PFSK-1 (cell line): ENCODE measurements around the gene KIF3A.

Experiments used
- POLR2AphosphoS5 ChIP-seq: IDR thresholded peaks from 2 replicates; pipeline ENCODE4 v1.6.1; 2012; ENCODE audit warnings: low read depth, mild to moderate bottlenecking, control low read depth, low read length, moderate library complexity
- TAF1 ChIP-seq: IDR thresholded peaks from 2 replicates; pipeline ENCODE4 v1.6.1; 2012; ENCODE audit warnings: low read length, control low read depth, borderline replicate concordance; ENCODE audit not compliant: insufficient read depth
- TF ChIP-seq, protein P1 (sequence below), 2 experiments: IDR thresholded peaks; 2 replicates each; pipeline versions ENCODE4 v1.6.1 to v1.8.0; 2011 to 2012; ENCODE audit warnings: low read depth in 2 of 2, low read length in 2 of 2, control low read depth in 1 of 2, inconsistent platforms in 1 of 2, mild to moderate bottlenecking in 1 of 2, moderate library complexity in 1 of 2; ENCODE audit not compliant: insufficient read depth in 1 of 2

DNA sequence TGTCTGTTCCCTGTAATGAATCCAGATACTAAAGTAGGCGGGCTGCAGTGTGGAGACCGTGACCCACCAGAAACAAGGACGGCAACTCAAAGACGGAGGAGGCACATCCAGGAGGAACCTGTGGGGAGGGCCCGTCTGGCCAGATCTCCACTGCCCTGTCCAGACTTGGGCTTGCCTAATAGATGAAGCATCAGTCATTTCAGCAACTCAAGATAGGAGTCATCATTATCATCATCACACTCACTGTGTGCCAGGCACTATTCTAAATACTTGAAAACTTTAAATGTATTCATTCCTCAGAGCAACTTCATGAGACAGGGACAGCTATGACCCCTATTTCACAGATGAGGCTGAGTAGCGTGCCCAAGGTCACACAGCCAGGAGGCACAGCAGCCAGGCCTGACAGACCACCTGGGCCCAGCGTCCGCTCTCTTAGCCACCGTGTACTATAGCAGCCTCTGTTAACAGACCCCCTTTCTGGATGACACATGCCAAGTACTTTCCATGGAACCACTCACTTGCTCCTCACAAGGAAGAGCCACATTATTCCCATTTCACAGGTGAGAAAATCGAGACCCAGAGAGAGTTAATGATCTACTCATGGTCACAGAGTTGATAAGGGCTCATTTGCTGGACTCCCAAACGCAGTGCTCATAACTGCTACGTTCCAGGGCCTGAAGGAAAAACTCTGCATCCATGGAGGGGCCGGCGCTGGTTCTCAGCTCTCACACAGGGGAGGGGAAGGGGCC is 68.5 kb downstream of the KIF3A start:
- no peak for TF ChIP-seq POLR2AphosphoS5
- TF ChIP-seq, protein P1, sequence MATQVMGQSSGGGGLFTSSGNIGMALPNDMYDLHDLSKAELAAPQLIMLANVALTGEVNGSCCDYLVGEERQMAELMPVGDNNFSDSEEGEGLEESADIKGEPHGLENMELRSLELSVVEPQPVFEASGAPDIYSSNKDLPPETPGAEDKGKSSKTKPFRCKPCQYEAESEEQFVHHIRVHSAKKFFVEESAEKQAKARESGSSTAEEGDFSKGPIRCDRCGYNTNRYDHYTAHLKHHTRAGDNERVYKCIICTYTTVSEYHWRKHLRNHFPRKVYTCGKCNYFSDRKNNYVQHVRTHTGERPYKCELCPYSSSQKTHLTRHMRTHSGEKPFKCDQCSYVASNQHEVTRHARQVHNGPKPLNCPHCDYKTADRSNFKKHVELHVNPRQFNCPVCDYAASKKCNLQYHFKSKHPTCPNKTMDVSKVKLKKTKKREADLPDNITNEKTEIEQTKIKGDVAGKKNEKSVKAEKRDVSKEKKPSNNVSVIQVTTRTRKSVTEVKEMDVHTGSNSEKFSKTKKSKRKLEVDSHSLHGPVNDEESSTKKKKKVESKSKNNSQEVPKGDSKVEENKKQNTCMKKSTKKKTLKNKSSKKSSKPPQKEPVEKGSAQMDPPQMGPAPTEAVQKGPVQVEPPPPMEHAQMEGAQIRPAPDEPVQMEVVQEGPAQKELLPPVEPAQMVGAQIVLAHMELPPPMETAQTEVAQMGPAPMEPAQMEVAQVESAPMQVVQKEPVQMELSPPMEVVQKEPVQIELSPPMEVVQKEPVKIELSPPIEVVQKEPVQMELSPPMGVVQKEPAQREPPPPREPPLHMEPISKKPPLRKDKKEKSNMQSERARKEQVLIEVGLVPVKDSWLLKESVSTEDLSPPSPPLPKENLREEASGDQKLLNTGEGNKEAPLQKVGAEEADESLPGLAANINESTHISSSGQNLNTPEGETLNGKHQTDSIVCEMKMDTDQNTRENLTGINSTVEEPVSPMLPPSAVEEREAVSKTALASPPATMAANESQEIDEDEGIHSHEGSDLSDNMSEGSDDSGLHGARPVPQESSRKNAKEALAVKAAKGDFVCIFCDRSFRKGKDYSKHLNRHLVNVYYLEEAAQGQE (IDR thresholded peaks at IDR 0.05; ENCODE audit: insufficient read depth in 1 of 2, low read depth in 2 of 2, low read length in 2 of 2), result no peak
- no peak for TF ChIP-seq TAF1
